ENCODE measurements around the gene CCP110.

- TF ChIP-seq, protein P1, sequence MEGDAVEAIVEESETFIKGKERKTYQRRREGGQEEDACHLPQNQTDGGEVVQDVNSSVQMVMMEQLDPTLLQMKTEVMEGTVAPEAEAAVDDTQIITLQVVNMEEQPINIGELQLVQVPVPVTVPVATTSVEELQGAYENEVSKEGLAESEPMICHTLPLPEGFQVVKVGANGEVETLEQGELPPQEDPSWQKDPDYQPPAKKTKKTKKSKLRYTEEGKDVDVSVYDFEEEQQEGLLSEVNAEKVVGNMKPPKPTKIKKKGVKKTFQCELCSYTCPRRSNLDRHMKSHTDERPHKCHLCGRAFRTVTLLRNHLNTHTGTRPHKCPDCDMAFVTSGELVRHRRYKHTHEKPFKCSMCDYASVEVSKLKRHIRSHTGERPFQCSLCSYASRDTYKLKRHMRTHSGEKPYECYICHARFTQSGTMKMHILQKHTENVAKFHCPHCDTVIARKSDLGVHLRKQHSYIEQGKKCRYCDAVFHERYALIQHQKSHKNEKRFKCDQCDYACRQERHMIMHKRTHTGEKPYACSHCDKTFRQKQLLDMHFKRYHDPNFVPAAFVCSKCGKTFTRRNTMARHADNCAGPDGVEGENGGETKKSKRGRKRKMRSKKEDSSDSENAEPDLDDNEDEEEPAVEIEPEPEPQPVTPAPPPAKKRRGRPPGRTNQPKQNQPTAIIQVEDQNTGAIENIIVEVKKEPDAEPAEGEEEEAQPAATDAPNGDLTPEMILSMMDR (conservative IDR thresholded peaks at IDR 0.05; ENCODE audit: low read depth, low read length): no peak
- TF ChIP-seq EZH2 (IDR thresholded peaks at IDR 0.05; ENCODE audit: low read length, unreplicated experiment): no peak
- no peak for TF ChIP-seq EZH2phosphoT487 (IDR thresholded peaks at IDR 0.05; ENCODE audit: borderline replicate concordance, low read length)
Measured at GRCh38 chr16:19486051-19486450, 37.7 kb upstream of the CCP110 start.
